Measurements from ENCODE around the gene CACHD1. TPM values are rescaled to one million over a fixed set of nuclear protein-coding genes. Genes with fewer than 3 reads are reported as not detected.

The CACHD1 gene
- total RNA-seq, 1 donor: 7.3 TPM

- no peak overlapping the region for H3K4me3 ChIP-seq (ENCODE audit: low read depth, low read length)
- no peak for TF ChIP-seq CTCF (IDR thresholded peaks at IDR 0.05; ENCODE audit: insufficient read depth, low read length)
- DNase-seq (ENCODE audit: low read depth): no peak
These were observed 30.0 kb downstream of the CACHD1 start for GRCh38 chr1:64499966-64500365.

- no peak overlapping the region for H3K4me3 ChIP-seq (ENCODE audit: low read depth, low read length)
- TF ChIP-seq CTCF (IDR thresholded peaks at IDR 0.05; ENCODE audit: insufficient read depth, low read length): no peak
- DNase-seq (ENCODE audit: low read depth): no peak
These were observed 32.2 kb downstream of the CACHD1 start for GRCh38 chr1:64502083-64502482.

- DNase-seq (ENCODE audit: low read depth): no peak
- H3K4me3 ChIP-seq (ENCODE audit: low read depth, low read length): no peak overlapping the region
- no peak for TF ChIP-seq CTCF (IDR thresholded peaks at IDR 0.05; ENCODE audit: insufficient read depth, low read length)
These were observed 33.0 kb downstream of the CACHD1 start for GRCh38 chr1:64502931-64503330.

GRCh38 chr1:64505232-64505943 is 35.5 kb downstream of the CACHD1 start:
- TF ChIP-seq CTCF (IDR thresholded peaks at IDR 0.05; ENCODE audit: insufficient read depth, low read length): no peak
- H3K4me3 ChIP-seq (ENCODE audit: low read depth, low read length): no peak overlapping the region
- DNase-seq (ENCODE audit: low read depth): no peak

GRCh38 chr1:64505944-64506655 is 36.2 kb downstream of the CACHD1 start:
- no peak overlapping the region for H3K4me3 ChIP-seq (ENCODE audit: low read depth, low read length)

GRCh38 chr1:64508629-64509028 is 38.7 kb downstream of the CACHD1 start:
- no peak overlapping the region for H3K4me3 ChIP-seq (ENCODE audit: low read depth, low read length)
- DNase-seq (ENCODE audit: low read depth): no peak
- TF ChIP-seq CTCF (IDR thresholded peaks at IDR 0.05; ENCODE audit: insufficient read depth, low read length): no peak

More at GRCh38 chr1:64505944-64506655, 36.2 kb downstream of the CACHD1 start:
- DNase-seq (ENCODE audit: low read depth): no peak
- no peak for TF ChIP-seq CTCF (IDR thresholded peaks at IDR 0.05; ENCODE audit: insufficient read depth, low read length)

Measured in fibroblast of the aortic adventitia (primary cell).